ENCODE data around the gene TTI1.

DNA sequence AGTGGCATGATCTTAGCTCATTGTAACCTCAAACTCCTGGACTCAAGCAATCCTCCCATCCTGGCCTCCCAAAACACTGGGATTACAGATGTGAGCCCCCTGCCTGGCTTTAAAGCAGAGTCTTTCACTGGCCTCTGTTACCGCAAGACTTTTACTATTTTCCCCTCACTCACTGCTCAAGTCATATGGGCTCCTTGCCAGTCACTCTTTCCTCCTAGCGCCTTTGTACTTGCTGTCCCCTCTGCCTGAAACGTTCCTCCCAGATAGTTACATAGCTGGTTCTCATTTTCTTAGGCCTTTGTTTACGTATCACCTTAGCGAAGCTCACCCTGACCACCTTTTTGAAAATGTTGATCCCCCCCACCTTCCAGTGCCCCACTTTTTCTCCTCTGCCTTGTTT is 29.6 kb upstream of the TTI1 start:
- TF ChIP-seq, protein P1, sequence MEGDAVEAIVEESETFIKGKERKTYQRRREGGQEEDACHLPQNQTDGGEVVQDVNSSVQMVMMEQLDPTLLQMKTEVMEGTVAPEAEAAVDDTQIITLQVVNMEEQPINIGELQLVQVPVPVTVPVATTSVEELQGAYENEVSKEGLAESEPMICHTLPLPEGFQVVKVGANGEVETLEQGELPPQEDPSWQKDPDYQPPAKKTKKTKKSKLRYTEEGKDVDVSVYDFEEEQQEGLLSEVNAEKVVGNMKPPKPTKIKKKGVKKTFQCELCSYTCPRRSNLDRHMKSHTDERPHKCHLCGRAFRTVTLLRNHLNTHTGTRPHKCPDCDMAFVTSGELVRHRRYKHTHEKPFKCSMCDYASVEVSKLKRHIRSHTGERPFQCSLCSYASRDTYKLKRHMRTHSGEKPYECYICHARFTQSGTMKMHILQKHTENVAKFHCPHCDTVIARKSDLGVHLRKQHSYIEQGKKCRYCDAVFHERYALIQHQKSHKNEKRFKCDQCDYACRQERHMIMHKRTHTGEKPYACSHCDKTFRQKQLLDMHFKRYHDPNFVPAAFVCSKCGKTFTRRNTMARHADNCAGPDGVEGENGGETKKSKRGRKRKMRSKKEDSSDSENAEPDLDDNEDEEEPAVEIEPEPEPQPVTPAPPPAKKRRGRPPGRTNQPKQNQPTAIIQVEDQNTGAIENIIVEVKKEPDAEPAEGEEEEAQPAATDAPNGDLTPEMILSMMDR (IDR thresholded peaks at IDR 0.05; ENCODE audit: poor library complexity), result no peak
- no peak for TF ChIP-seq EZH2 (IDR thresholded peaks at IDR 0.05; ENCODE audit: borderline replicate concordance)

Data from hepatocyte (in vitro differentiated cells).